ENCODE measurements around the gene ZP1.
A peak's percentile ranks its signal among the peaks of the same experiment; 100 is the strongest.

The ZP1 gene

GRCh38 chr11:60847896-60848295 lies 19.4 kb upstream of the ZP1 start:
- Histone ChIP-seq H3K27me3 (ENCODE audit: low read depth, low read length) (no peaks in the 10 kb centered on the region), H3K9me3 (ENCODE audit: control insufficient read depth in 1 of 2, low read length in 2 of 2) (no peaks in the 10 kb centered on the region), H3K36me3 (ENCODE audit: control insufficient read depth in 1 of 2, insufficient read depth in 2 of 2, low read length in 2 of 2) (peaks cover 19 to 48% of the 10 kb centered on the region in 2 donors), H3K4me1 (ENCODE audit: control insufficient read depth in 1 of 2, insufficient read depth in 2 of 2, low read length in 2 of 2) (peaks cover 16 to 21% of the 10 kb centered on the region in 2 donors), H3K4me3 (ENCODE audit: low read depth in 1 of 2, low read length in 2 of 2) (no peak overlapping the region), H3K27ac (ENCODE audit: low read length) (no peak overlapping the region)

DNA sequence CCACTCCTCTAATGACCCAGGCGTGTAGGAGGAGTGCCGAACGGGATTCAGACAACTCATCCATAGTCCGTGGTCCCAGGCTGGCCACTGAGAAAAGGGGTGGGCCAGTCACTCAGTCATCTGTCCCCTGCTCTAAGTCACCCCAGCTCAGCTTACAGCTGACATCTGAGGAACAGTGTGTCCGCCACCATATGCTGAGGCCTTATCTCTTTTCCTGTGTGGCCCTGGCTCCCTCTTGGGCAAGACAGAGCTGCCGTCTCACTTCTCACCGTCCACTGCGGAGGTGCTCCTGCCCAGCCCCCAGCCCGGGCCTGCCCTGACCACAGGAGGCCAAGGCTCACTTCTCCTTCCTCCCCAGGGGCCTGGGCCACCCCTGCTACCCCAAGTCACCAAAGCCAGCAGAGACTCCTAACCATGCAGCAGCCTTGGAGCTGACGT lies 18.6 kb upstream of the ZP1 start:
- peaks cover 9 to 13% of the 10 kb centered on the region in 2 donors for H3K4me1 ChIP-seq (ENCODE audit: control insufficient read depth in 1 of 2, insufficient read depth in 2 of 2, low read length in 2 of 2)
- H3K36me3 ChIP-seq (ENCODE audit: control insufficient read depth in 1 of 2, insufficient read depth in 2 of 2, low read length in 2 of 2), result peaks cover 19 to 53% of the 10 kb centered on the region in 2 donors
- no peaks in the 10 kb centered on the region for H3K27me3 ChIP-seq (ENCODE audit: low read depth, low read length)
- H3K4me3 ChIP-seq (ENCODE audit: low read depth in 1 of 2, low read length in 2 of 2), result no peak overlapping the region
- H3K27ac ChIP-seq (ENCODE audit: low read length), result no peak overlapping the region
- H3K9me3 ChIP-seq (ENCODE audit: control insufficient read depth in 1 of 2, low read length in 2 of 2), result no peaks in the 10 kb centered on the region

- no peak overlapping the region for H3K27ac ChIP-seq (ENCODE audit: low read length)
- H3K27me3 ChIP-seq (ENCODE audit: low read depth, low read length), result no peaks in the 10 kb centered on the region
- no peak overlapping the region for H3K4me3 ChIP-seq (ENCODE audit: low read depth in 1 of 2, low read length in 2 of 2)
- peaks cover 19 to 53% of the 10 kb centered on the region in 2 donors for H3K36me3 ChIP-seq (ENCODE audit: control insufficient read depth in 1 of 2, insufficient read depth in 2 of 2, low read length in 2 of 2)
- H3K9me3 ChIP-seq (ENCODE audit: control insufficient read depth in 1 of 2, low read length in 2 of 2), result no peaks in the 10 kb centered on the region
- peaks cover 0 to 2% of the 10 kb centered on the region in 2 donors for H3K4me1 ChIP-seq (ENCODE audit: control insufficient read depth in 1 of 2, insufficient read depth in 2 of 2, low read length in 2 of 2)
These were observed 17.5 kb upstream of the ZP1 start for GRCh38 chr11:60849641-60850520.

DNA sequence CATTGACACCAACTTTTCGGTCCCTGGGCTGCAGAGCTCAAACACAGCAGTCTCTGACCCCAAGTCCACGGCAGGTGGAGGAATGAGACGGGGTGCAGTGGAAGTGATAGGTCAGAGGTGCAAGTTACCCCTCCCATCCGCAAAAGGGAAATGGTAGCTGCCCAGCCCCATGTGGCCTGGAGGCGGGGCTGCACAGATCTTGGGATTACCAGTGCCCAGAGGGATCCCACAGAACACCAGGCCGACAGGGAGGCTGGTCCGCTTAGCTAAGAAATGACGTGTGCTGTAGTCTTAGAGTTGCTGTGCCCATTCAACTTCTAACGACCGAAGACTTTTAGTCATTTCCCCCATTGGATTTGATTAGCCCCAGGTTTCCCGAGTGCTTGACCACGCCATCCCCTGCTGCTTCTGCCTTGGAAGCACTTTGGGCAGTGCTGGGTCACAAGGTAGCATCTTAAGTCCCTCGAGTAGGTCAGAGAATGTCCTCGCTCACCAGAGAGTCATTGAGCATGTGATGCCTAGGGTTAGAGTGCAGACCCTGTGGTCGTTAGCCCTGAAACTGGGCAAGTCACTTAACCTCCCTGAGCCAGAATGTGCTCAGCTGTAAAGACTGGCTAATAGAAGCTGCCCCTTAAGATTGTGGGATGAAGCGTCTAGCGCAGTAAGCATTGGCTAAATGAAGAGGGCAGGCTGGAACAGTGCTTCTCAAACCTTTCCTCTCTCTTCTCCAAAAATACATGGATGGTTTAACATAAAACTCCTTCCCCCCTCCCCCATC lies 15.8 kb upstream of the ZP1 start:
- Histone ChIP-seq H3K4me3 (ENCODE audit: low read depth in 1 of 2, low read length in 2 of 2) (peak overlapping the region in 1 of 2 donors; percentile 26), H3K27ac (ENCODE audit: low read length) (peak overlapping the region; percentile 45), H3K27me3 (ENCODE audit: low read depth, low read length) (no peaks in the 10 kb centered on the region), H3K36me3 (ENCODE audit: control insufficient read depth in 1 of 2, insufficient read depth in 2 of 2, low read length in 2 of 2) (peaks cover 19 to 53% of the 10 kb centered on the region in 2 donors), H3K4me1 (ENCODE audit: control insufficient read depth in 1 of 2, insufficient read depth in 2 of 2, low read length in 2 of 2) (no peaks in the 10 kb centered on the region), H3K9me3 (ENCODE audit: control insufficient read depth in 1 of 2, low read length in 2 of 2) (no peaks in the 10 kb centered on the region)

- Histone ChIP-seq H3K4me1 (ENCODE audit: control insufficient read depth in 1 of 2, insufficient read depth in 2 of 2, low read length in 2 of 2) (no peaks in the 10 kb centered on the region), H3K9me3 (ENCODE audit: control insufficient read depth in 1 of 2, low read length in 2 of 2) (no peaks in the 10 kb centered on the region), H3K4me3 (ENCODE audit: low read depth in 1 of 2, low read length in 2 of 2) (peak overlapping the region; percentile 2 to 26), H3K27me3 (ENCODE audit: low read depth, low read length) (no peaks in the 10 kb centered on the region), H3K27ac (ENCODE audit: low read length) (peak overlapping the region; percentile 45), H3K36me3 (ENCODE audit: control insufficient read depth in 1 of 2, insufficient read depth in 2 of 2, low read length in 2 of 2) (peaks cover 17 to 52% of the 10 kb centered on the region in 2 donors)
These were observed 15.0 kb upstream of the ZP1 start for GRCh38 chr11:60852117-60852981.

GRCh38 chr11:60852982-60853950 lies 14.1 kb upstream of the ZP1 start:
- no peaks in the 10 kb centered on the region for H3K27me3 ChIP-seq (ENCODE audit: low read depth, low read length)
- no peaks in the 10 kb centered on the region for H3K4me1 ChIP-seq (ENCODE audit: control insufficient read depth in 1 of 2, insufficient read depth in 2 of 2, low read length in 2 of 2)
- peaks cover 13 to 43% of the 10 kb centered on the region in 2 donors for H3K36me3 ChIP-seq (ENCODE audit: control insufficient read depth in 1 of 2, insufficient read depth in 2 of 2, low read length in 2 of 2)
- no peaks in the 10 kb centered on the region for H3K9me3 ChIP-seq (ENCODE audit: control insufficient read depth in 1 of 2, low read length in 2 of 2)
- peak overlapping the region in 1 of 2 donors; percentile 2 for H3K4me3 ChIP-seq (ENCODE audit: low read depth in 1 of 2, low read length in 2 of 2)
- H3K27ac ChIP-seq (ENCODE audit: low read length), result no peak overlapping the region

DNA sequence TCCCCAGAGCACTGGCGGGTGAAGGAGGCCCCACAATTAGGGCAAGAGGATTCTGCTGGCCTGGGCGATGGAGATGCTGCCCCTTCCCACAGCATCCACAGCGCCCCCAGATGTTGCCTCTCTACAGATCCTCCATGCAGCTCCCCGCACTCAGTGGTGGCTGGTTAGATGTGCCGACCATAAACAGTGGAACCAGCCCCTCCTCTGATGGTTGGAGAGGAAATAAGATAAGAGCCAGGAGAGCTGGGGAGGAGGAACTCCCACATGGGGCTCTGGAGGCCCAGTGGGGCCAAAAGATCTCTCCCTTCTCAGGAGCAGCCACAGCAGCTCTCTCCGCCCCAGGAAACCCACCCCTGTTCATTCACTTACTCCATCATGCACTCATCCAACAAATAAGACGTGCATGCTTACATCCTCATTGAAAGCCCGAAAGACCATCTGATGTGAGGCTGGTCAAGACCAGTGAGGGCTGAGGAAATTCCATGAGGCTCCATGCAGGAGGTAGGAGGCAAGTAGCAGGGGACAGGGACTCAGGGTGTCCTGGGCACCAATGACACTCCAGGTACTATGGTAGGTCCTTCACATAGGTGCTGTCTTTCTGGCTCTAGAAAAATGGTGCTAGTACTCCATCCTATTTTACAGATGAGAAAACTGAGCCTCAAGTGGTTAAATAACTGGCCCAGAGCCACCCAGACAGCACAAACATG lies 13.0 kb upstream of the ZP1 start:
- no peak overlapping the region for H3K27ac ChIP-seq (ENCODE audit: low read length)
- H3K4me3 ChIP-seq (ENCODE audit: low read depth in 1 of 2, low read length in 2 of 2), result no peak overlapping the region

DNA sequence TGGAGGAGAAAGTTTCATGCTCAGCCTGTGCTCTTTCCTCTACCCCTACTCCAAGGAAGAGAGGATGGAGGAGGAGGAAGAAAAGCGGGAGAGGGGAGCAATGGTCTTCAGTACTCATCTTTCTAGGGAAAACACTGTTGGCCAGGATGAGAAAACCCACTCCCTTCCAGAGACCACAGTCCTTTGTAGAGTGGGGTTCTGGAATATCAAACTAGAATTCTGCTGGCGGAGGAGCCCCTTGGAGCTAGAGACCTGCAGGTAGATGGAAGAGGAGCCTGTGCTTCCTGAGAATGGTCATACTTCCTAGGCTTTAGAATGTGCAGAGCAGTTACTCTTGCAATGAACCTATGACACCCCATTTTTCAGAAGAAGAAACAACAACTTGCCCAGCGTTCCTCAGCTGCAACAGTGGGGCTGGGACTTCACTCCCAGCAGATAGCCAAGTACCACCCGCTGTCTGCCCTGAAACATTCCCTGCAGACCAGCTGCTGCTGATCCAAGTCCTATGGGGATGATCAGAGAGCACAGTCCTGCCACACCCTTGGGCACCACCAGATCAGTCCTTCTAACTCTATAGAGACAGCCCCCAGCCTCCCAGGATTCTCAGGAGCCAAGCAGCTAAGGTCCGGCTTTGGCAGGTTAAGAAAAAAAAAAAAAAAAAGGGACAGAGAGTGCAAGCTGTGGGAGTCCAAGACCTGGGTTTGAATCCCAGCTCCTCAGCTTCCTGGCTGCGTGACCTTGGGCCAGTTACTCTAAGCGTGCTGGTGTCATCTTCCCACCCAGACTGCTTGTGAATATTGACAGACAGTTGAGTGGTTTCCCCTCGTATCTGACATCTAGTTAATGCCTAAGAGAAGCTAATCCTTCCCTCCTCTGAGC lies 12.3 kb upstream of the ZP1 start:
- Histone ChIP-seq H3K27me3 (ENCODE audit: low read depth, low read length) (no peaks in the 10 kb centered on the region), H3K9me3 (ENCODE audit: control insufficient read depth in 1 of 2, low read length in 2 of 2) (no peaks in the 10 kb centered on the region), H3K36me3 (ENCODE audit: control insufficient read depth in 1 of 2, insufficient read depth in 2 of 2, low read length in 2 of 2) (peaks cover 13 to 25% of the 10 kb centered on the region in 2 donors), H3K27ac (ENCODE audit: low read length) (no peak overlapping the region), H3K4me1 (ENCODE audit: control insufficient read depth in 1 of 2, insufficient read depth in 2 of 2, low read length in 2 of 2) (no peaks in the 10 kb centered on the region), H3K4me3 (ENCODE audit: low read depth in 1 of 2, low read length in 2 of 2) (peak overlapping the region in 1 of 2 donors; percentile 11)

More for the DNA sequence above, 13.0 kb upstream of the ZP1 start:
- H3K36me3 ChIP-seq (ENCODE audit: control insufficient read depth in 1 of 2, insufficient read depth in 2 of 2, low read length in 2 of 2), result peaks cover 13 to 33% of the 10 kb centered on the region in 2 donors
- H3K9me3 ChIP-seq (ENCODE audit: control insufficient read depth in 1 of 2, low read length in 2 of 2), result no peaks in the 10 kb centered on the region
- no peaks in the 10 kb centered on the region for H3K4me1 ChIP-seq (ENCODE audit: control insufficient read depth in 1 of 2, insufficient read depth in 2 of 2, low read length in 2 of 2)
- H3K27me3 ChIP-seq (ENCODE audit: low read depth, low read length), result no peaks in the 10 kb centered on the region
